Measurements from ENCODE around the gene GRIP2.

The GRIP2 gene

DNA sequence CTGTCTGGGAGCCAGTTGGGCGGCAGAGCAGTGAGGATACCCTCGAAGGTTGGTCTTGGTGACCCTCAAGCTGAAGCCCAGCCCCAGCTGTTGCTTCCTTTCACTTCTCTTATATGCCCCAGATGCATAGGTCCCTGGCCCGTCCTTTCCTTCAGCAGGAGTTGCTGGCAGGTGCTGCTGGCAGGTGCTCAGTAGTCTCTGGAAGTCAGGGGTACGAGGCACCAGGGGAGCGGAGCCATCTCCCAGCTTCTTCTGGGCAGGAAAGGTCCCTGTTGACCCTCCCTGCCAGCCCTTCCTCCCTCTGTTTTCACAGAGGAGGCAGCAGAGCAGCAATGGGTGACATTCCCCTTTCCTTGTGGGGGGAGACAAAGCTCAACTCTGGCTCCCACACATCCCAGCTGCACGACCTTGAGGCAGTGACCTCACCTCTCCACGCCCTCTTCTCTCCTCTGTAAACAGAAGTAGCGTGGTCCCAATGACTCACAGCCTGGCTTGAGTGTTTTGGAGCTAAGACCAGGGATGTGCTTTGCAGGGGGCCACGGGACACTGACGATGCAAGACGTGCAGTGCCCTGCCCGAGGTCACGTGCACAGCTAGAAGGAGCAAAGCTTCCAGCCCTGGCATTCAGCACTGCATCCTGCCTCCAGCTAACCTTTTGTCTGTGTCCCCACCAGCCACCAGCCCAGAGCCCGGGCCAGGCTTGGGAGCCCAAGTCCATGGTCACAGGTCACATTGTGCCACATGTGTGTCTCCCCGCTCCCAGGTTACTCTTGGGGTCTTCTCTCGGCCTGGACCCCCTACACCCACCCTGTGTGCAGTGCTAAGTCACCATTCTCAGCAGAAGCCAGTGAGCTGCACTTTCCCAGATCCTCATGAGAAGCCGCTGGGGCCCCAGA, 88.0 kb downstream of the GRIP2 start:
- H3K4me3 ChIP-seq (ENCODE audit: low read length) = no peak overlapping the region
- no peak for DNase-seq (ENCODE audit: low read depth, low spot score)

DNA sequence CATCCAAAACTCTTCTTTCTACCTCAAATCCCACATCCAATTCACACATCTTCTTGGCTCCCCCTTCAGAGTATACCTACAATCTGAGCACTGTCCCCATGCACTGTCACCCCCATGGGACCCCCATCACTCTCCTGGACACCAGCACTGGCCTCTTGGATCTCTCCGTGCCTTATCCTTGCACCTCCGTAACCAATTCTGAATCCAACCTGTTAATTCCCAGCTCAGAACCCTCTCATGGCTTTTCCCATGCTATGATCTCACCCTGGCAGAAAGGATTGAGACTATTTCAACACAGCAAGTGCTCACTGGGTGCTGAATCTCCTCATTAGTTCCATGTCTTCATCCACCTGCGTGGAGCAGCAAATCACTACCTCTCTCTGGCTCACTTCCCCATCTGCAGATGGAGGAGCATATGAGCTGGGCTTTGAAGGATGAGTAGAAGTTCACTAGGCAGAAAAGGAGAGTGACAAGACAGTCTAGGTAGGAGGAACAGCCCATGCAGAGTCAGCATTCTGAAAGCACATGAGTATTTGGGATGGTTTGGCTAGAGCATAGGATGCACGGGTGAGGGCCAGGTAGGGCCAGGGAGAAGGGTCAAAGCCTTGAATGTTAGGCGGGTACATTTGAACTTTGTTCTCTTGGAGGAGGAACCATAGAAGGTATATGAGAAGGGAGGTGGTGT, 89.1 kb downstream of the GRIP2 start:
- no peak overlapping the region for H3K4me3 ChIP-seq (ENCODE audit: low read length)
- no peak for DNase-seq (ENCODE audit: low read depth, low spot score)

DNA sequence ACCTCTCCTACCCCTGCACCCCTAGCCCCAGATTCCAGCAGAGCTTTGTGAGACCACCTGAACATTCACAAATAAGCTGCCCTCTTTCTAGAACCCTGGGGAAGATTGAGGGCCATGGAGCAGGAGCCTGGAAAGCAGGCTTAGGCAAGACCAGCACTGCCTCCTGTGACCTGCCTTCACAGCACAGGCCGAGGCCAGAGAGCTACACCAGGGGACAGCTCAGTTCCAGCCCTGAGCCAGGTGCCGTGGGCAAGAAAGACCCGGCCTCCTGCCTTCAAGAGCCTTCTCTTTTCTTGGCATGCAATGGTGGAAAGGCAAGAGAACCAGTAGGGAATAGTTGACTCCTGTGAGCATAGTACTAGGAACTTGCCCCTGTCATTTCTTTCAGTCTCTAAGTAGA, 89.6 kb downstream of the GRIP2 start:
- no peak overlapping the region for H3K4me3 ChIP-seq (ENCODE audit: low read length)
- DNase-seq (ENCODE audit: low read depth, low spot score) = no peak

DNA sequence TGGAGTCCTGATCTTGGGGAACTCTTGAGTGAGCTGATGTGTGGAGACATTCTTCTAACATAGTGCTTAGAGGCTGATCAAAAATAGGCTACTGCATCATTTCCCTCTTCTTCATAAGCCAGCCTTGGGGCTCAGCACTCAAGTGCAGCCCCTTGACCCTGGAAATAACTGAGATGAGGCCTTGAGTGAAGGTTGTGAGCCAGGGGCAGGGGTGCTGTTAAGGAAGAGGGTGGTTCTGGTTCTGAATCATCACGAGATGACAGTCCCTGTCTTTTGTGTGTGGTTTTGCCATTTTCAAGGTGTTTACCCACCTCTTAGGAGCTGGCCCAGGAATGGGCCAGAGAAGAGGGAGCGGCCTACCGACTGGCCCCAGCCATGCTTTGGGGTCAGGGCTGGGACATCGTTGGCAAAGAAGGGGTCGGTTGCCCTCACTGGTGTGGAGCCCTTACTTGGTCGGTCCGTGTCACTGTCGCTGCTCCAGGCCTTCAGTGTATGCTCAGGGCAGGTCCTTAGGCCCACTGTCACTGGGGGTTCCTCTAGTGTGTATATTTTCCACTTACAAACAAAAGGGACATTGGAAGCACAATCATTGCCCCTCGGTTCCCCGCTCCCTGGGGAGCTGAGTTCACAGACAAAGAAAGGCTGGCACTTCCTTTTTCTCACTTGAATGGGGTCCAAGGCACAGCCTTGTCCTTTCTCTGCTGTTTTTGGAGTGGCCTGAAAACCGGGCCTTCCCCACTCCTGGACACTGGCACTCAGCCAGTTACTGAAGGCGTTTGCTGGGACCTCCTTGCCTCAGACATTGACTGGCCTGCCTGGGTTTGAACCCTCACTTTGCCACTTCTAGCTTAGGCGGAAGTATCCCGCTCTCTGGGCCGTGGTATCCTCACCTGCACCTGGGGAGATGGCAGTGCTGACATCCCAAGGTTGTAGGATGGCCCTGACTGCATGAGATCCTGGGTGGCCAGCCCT, 91.1 kb downstream of the GRIP2 start:
- H3K4me3 ChIP-seq (ENCODE audit: low read length) = no peak overlapping the region
- no peak for DNase-seq (ENCODE audit: low read depth, low spot score)

DNA sequence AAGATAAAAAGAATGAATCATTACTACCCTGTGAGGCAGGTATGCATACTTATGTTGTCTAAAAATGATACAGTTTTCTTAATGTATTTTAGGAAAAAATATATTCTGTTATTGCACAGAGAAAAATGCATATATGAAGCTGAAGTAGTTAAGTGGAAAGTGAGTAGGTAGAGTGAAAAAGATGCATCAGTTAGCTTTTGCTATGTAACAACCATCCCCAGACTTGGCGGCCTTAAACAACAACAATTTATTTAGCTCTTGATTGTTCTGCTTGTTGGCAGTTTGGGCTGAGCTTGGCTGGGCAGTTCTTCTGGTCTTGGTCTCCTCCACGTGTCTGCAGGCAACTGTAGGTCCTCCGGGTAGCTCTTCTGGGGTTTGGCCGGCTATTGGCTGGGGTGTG, 92.1 kb downstream of the GRIP2 start:
- DNase-seq (ENCODE audit: low read depth, low spot score) = no peak
- no peak overlapping the region for H3K4me3 ChIP-seq (ENCODE audit: low read length)

DNA sequence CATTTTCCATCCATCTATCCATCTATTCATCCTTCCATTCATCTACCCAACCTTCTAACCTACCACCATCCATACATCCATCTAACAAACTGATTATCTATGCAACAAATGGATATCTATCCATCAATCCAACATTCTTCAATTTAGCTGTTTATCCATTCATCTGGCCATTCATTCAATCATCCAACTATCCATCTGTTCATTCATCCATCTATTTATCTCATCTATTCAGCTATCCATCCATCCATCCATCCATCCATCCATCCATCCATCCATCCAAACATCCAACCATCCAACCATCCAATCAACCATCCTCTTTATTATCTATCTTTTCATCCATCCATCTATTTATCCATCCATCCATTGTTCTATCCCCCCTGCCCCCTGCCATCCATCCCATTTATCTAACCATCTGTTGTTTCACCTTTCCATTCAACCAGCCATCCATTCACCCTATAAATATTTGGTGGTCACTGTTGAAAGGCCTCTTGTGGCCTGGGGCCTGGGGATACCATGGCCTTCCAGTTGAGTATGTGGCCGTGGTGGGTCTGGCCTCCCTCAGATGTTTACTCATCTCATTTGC, 93.1 kb downstream of the GRIP2 start:
- no peak overlapping the region for H3K4me3 ChIP-seq (ENCODE audit: low read length)
- no peak for DNase-seq (ENCODE audit: low read depth, low spot score)

DNA sequence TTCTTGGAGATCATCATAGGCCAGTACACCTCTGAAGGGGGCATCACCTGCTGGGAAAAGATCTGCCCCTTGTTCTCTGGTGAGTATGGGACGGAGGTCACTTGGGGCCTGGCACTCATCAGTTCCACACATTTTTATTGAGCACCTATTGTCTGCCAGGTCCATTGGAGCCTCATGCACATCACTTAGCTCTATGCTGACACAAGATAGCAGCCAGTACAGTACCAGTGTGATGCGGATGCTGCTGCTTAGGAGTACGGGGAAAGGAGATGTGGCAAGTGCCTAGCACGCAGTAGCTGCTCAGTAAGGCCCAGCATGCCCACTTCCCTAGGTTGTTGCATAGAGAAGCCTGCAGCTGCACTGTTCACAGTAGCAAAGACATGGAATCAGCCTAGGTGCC, 94.4 kb downstream of the GRIP2 start:
- no peak overlapping the region for H3K4me3 ChIP-seq (ENCODE audit: low read length)
- no peak for DNase-seq (ENCODE audit: low read depth, low spot score)

DNA sequence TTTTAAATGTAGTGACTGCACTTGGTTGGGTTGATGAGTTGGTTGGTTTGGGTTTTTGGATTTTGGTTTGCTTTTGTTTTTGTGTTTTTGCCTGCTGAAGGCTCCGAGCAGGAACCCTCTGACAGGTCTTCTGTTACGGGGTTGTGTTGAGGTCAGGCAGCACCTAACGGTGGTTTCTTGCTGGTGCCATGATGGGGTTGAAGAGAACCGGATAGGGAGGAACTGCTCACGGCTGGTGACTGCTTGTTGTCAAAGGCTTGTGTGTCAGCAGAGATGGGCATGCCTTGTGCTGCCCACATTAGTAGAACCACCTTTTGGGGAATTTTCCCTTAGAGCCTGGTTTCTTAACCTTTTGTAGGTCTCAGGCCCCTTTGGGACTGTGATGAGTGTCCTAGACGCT, 95.8 kb downstream of the GRIP2 start:
- no peak overlapping the region for H3K4me3 ChIP-seq (ENCODE audit: low read length)
- DNase-seq (ENCODE audit: low read depth, low spot score) = no peak

DNA sequence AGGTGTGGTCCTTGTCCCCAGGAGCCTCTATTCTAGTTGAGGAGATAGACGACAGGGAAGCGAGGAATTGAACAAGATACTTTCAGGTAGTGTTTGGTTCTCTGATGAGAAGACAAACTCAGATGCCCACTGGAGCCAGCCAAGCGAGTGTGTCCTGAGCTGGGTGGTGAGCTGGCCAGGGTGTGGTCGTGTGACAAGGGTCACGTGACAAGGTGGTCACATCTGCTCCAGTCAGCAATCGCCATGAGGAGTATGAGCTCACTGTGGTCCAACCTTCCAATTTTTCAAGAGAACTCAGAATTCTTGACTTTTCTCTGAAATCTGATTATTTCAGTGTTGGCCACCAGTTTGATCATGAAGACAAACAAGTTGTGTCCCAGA, 98.2 kb downstream of the GRIP2 start:
- H3K4me3 ChIP-seq (ENCODE audit: low read length) = no peak overlapping the region
- no peak for DNase-seq (ENCODE audit: low read depth, low spot score)

DNA sequence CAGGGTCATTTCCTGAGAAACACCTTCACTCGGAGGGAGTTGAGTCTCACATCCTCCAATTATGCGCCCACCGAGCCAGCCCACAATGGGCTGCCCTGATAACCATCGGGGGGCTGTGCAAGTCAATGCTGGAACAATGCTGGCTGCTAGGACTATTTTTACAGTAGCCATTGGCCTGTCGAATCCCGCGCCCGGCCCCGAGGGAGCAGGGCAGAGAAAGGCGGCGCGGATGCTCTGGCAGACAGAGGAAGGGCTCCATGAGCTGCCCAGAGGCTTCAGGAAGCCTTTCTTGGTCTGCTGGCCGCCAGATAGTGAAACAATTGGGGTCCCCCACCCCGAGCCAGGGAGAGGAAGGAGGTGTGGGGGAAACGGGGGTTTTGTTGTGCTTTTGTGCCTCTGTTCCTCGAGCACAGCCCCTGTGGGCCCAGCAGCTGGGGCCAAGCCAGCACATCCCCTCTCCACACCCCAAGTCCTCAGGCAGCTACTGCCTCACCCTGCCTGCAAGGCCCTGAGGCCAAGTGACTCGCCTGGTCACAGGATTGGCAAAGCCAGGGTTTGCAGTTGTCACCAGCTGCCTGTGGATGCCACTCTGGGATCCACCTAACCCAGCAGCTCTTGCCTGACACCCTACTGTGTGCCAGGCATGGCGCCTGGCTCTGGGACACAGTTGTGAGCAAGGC, 98.8 kb downstream of the GRIP2 start:
- no peak for DNase-seq (ENCODE audit: low read depth, low spot score)

DNA sequence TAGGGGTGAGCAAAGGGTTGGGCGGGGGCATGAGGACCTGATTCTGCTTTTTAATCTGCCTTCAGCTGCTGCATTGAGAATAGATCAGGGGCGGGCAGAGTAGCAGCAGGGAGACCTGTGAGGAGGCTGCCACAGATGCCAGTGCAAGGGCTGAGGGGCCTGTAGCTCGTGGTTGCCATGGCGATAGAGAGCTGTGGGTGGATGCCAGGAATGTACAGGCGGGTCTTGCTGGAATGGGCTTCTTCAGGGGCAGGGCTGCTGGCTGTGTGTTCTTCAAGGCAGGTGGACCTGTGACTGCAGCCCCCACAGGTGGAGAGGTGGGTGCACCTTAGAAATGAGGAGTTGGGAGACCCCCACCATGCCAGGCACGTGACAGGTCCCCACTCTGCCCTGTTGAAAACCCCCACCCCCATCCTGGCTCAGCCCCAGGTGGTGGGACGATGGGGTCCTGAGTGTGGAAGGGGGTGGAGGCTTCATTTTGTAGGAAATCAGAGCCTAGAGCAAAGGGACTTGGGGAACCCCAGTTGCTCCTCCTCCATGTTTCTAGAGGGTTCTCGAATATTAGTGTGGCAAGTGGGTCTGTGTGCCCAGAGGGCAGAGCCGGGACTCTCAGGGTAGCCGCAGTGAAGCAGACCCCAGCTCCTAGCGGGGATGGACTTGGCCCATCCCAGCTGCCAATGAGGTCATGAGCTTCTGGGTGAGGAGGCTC, 99.5 kb downstream of the GRIP2 start:
- H3K4me3 ChIP-seq (ENCODE audit: low read length) = no peak overlapping the region
- no peak for DNase-seq (ENCODE audit: low read depth, low spot score)

More for the DNA sequence above, 98.8 kb downstream of the GRIP2 start:
- no peak overlapping the region for H3K4me3 ChIP-seq (ENCODE audit: low read length)

DNA sequence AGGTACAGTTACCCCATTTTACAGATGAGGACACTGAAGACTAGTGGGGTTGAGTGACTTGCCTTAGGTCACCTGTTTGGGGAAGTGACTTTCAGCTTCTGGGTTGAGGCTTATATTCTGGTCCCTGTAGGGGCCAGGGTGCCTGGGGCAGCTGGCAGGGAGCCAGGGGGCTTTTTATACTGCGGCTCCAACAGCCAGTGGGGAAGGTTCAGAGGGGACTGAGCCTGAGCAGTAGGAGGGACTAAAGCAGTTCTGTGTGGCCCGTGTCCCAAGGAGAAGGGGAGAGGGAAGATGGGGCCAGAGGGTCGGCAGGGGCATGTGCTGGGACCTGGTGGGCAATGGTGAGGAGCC, 100.0 kb downstream of the GRIP2 start:
- no peak overlapping the region for H3K4me3 ChIP-seq (ENCODE audit: low read length)
- DNase-seq (ENCODE audit: low read depth, low spot score) = no peak

DNA sequence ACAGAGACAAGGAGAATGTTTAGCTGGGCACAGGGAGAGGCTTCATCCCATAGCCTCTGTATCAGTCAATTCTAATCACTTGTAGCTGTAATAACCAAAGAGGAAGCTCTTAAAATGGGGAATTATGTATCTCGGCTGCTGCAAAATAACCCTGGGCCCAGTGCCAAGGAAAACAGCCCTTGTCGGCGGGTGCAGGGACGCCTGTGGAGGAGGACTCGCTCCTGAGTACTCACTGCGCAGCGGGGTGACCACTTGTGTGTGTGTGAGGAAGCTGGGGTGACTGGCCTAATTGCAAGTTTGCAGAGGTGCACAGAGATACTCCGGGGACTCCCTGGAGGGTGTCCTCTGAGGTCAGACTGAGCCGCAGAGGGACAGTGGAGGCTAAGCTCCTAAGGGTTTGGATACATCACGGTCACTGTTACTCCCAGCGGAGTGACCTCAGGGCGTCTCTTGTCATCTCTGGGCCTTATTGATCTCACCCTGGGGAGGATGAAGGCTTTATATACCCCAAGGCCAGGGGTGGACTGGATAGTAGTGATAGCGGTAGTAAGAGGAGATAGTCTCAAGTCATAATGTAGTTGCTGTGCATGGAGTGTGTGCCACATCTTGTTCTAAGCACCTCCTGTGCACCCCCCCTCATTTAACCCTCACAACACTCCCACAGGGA, 100.5 kb downstream of the GRIP2 start:
- DNase-seq (ENCODE audit: low read depth, low spot score) = no peak
- no peak overlapping the region for H3K4me3 ChIP-seq (ENCODE audit: low read length)
